ENCODE data around the gene FBXL2. TPM values are rescaled to one million over a fixed set of nuclear protein-coding genes. Genes with fewer than 3 reads are reported as not detected.

FBXL2 gene
- total RNA-seq, 3 donors from 2014 or later (not counting 1 experiment from before 2014, with no cell fraction given) = not detected

DNA sequence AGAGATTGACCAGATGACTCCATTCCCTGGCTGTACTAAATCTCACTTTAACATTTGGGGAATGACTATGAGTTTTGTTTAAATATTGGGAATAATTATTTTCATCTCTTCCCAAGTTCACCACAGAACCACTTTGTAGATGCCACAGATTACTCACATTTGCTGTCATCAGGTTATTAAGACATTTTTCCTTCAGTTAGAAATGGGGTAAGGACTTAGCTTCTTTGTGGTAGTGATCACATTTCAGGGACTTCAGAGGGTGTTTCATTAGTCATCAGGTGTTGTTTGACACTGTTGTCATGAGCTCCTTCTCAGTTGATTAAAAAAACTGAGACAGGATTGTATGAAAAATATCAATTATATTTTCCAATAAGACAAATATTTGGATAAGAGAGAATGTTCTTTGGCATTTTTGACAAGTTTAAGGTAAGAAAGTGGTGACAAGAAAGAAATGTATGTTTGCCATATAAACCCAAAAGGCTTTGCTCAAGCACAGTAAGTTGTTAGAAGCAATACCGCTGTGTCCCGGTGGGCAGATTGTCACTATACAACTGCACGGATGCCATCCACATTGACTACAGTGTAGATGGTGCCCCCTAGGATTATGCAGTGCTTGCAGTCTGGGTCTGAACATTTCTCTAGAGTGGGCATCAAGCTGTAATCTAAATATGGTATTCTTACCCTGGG lies 22.3 kb downstream of the FBXL2 start:
- Mint-ChIP-seq H3K27me3 (ENCODE audit: low read depth in 2 of 2) (peaks cover 7 to 9% of the 10 kb centered on the region in 2 donors), H3K9me3 (no peaks in the 10 kb centered on the region), H3K27ac (no peak overlapping the region), H3K4me1 (no peaks in the 10 kb centered on the region), H3K4me3 (no peak overlapping the region), H3K36me3 (no peaks in the 10 kb centered on the region)
- intact Hi-C loops (cut with micrococcal nuclease) = no loop called here
- Histone ChIP-seq H3K4me1 (ENCODE audit: control insufficient read depth, insufficient read depth, low read length) (no peaks in the 10 kb centered on the region), H3K36me3 (ENCODE audit: control insufficient read depth, insufficient read depth, low read length) (no peaks in the 10 kb centered on the region), H3K9me3 (ENCODE audit: control insufficient read depth, insufficient read depth, low read length) (no peaks in the 10 kb centered on the region), H3K27ac (ENCODE audit: low read length) (no peak overlapping the region), H3K4me3 (ENCODE audit: low read length) (no peak overlapping the region), H3K27me3 (ENCODE audit: control insufficient read depth, insufficient read depth, low read length) (no peaks in the 10 kb centered on the region)
- WGBS (ENCODE audit: insufficient coverage) = 97% methylated on average over 3 of the region's 3 CpGs
- TF ChIP-seq, protein P1, sequence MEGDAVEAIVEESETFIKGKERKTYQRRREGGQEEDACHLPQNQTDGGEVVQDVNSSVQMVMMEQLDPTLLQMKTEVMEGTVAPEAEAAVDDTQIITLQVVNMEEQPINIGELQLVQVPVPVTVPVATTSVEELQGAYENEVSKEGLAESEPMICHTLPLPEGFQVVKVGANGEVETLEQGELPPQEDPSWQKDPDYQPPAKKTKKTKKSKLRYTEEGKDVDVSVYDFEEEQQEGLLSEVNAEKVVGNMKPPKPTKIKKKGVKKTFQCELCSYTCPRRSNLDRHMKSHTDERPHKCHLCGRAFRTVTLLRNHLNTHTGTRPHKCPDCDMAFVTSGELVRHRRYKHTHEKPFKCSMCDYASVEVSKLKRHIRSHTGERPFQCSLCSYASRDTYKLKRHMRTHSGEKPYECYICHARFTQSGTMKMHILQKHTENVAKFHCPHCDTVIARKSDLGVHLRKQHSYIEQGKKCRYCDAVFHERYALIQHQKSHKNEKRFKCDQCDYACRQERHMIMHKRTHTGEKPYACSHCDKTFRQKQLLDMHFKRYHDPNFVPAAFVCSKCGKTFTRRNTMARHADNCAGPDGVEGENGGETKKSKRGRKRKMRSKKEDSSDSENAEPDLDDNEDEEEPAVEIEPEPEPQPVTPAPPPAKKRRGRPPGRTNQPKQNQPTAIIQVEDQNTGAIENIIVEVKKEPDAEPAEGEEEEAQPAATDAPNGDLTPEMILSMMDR (IDR thresholded peaks at IDR 0.05) = no peak
- DNase-seq (no peak), ATAC-seq (no peak)

DNA sequence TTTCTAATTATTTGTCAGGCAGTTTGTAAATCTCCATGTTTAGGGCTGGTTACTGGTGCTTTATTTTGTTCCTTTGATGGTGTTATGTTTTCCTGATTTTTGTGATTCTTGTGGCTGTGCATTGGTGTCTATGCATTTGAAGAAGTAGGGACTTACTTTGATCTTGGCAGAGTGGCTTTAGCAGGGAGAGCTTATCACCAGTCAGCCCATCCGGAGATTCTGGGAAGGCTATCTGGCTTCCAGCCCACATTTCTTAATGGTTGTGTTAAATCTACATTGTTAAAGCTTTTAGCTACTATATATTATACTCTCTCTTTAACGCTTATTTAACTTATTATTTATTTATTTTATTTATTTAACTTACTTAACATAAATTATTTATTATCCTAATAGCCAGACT lies 35.1 kb downstream of the FBXL2 start:
- ATAC-seq (no peak), DNase-seq (no peak)
- TF ChIP-seq, protein P1 (IDR thresholded peaks at IDR 0.05) = no peak
- Histone ChIP-seq H3K4me1 (ENCODE audit: control insufficient read depth, insufficient read depth, low read length) (no peaks in the 10 kb centered on the region), H3K27ac (ENCODE audit: low read length) (no peak overlapping the region), H3K36me3 (ENCODE audit: control insufficient read depth, insufficient read depth, low read length) (no peaks in the 10 kb centered on the region), H3K9me3 (ENCODE audit: control insufficient read depth, insufficient read depth, low read length) (peaks cover 11% of the 10 kb centered on the region), H3K27me3 (ENCODE audit: control insufficient read depth, insufficient read depth, low read length) (no peaks in the 10 kb centered on the region), H3K4me3 (ENCODE audit: low read length) (no peak overlapping the region)
- H3K36me3 Mint-ChIP-seq = peaks cover 7% of the 10 kb centered on the region
- H3K27me3 Mint-ChIP-seq (ENCODE audit: low read depth in 2 of 2) = no peaks in the 10 kb centered on the region
- peaks cover 4 to 10% of the 10 kb centered on the region in 2 donors for H3K9me3 Mint-ChIP-seq
- no peak overlapping the region for H3K4me3 Mint-ChIP-seq
- H3K27ac Mint-ChIP-seq = no peak overlapping the region
- H3K4me1 Mint-ChIP-seq = no peaks in the 10 kb centered on the region
- intact Hi-C loops (cut with micrococcal nuclease) = no loop called here
- WGBS (ENCODE audit: insufficient coverage) = 100% methylated on average over 1 of the region's 2 CpGs

DNA sequence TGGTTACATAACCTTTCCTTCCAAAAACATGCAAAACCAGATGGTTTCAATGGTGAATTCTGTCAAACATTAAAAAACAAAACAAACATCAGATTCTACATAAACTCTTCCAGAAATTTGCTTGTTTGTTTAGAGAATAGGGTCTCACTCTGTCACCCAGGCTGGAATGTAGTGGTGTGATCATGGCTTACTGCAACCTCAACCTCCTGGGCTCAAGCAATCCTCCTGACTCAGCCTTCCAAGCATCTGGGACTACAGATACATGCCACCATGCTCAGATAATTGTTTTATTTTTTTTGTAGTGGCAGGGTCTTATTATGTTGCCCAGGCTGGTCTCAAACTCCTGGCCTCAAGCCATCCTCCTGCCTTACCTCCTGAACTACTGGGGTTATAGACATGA lies 36.1 kb downstream of the FBXL2 start:
- intact Hi-C loops (cut with micrococcal nuclease) = no loop called here
- Mint-ChIP-seq H3K4me1 (peaks cover 0 to 4% of the 10 kb centered on the region in 2 donors), H3K27me3 (ENCODE audit: low read depth in 2 of 2) (peaks cover 0 to 4% of the 10 kb centered on the region in 2 donors), H3K9me3 (peaks cover 4 to 10% of the 10 kb centered on the region in 2 donors), H3K36me3 (peaks cover 7% of the 10 kb centered on the region), H3K4me3 (no peak overlapping the region), H3K27ac (no peak overlapping the region)
- Histone ChIP-seq H3K4me3 (ENCODE audit: low read length) (no peak overlapping the region), H3K4me1 (ENCODE audit: control insufficient read depth, insufficient read depth, low read length) (no peaks in the 10 kb centered on the region), H3K36me3 (ENCODE audit: control insufficient read depth, insufficient read depth, low read length) (no peaks in the 10 kb centered on the region), H3K27ac (ENCODE audit: low read length) (no peak overlapping the region), H3K27me3 (ENCODE audit: control insufficient read depth, insufficient read depth, low read length) (no peaks in the 10 kb centered on the region), H3K9me3 (ENCODE audit: control insufficient read depth, insufficient read depth, low read length) (peaks cover 11% of the 10 kb centered on the region)
- ATAC-seq (no peak), DNase-seq (no peak)
- TF ChIP-seq, protein P1 (IDR thresholded peaks at IDR 0.05) = no peak

DNA sequence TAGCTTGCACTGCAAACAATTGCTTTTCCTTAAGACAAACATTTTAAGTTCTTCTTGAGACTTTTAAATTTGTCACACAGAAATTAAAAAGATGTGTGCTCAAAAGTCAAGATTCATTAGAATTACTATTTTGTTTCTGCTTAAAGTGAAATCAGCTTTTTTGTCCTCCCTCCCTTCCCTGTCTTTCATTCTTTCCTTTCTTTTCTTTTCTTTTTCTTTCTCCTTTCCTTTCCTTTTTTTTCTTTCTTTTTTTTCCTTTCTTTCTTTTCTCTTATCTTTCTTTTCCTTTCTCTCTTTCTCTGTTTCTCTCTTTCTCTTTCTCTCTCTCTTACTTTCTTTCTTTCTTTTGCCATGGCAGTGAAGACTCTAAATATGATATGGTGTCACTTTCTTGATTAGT lies 37.8 kb downstream of the FBXL2 start:
- H3K9me3 Mint-ChIP-seq = peaks cover 4 to 7% of the 10 kb centered on the region in 2 donors
- H3K4me1 Mint-ChIP-seq = peaks cover 0 to 6% of the 10 kb centered on the region in 2 donors
- Histone ChIP-seq H3K27ac (ENCODE audit: low read length) (no peak overlapping the region), H3K9me3 (ENCODE audit: control insufficient read depth, insufficient read depth, low read length) (peaks cover 11% of the 10 kb centered on the region), H3K27me3 (ENCODE audit: control insufficient read depth, insufficient read depth, low read length) (no peaks in the 10 kb centered on the region), H3K36me3 (ENCODE audit: control insufficient read depth, insufficient read depth, low read length) (no peaks in the 10 kb centered on the region), H3K4me3 (ENCODE audit: low read length) (no peak overlapping the region), H3K4me1 (ENCODE audit: control insufficient read depth, insufficient read depth, low read length) (no peaks in the 10 kb centered on the region)
- DNase-seq (no peak), ATAC-seq (no peak)
- H3K27ac Mint-ChIP-seq = no peak overlapping the region
- H3K36me3 Mint-ChIP-seq = peaks cover 7% of the 10 kb centered on the region
- intact Hi-C loops (cut with micrococcal nuclease) = no loop called here
- H3K27me3 Mint-ChIP-seq (ENCODE audit: low read depth in 2 of 2) = peaks cover 0 to 10% of the 10 kb centered on the region in 2 donors
- no peak overlapping the region for H3K4me3 Mint-ChIP-seq
- TF ChIP-seq, protein P1 (IDR thresholded peaks at IDR 0.05) = no peak
